Stimulated activated naive CD8-positive, alpha-beta T cell treated with anti-CD3 and anti-CD28 coated beads, Interleukin-15, Interleukin-2, amounts not matched to agents 100 ng/mL and 50 ng/mL, for 24 hours (primary cell): ENCODE results near the gene DCAKD.

Source experiments
- H3K27ac Mint-ChIP-seq: one replicate; pipeline ENCODE4 v1.8.0; 2021; ENCODE audit warnings: mild to moderate bottlenecking, mixed read lengths
- H3K27me3 Mint-ChIP-seq: one replicate; pipeline ENCODE4 v1.8.0; 2021; ENCODE audit warnings: mixed read lengths
- H3K36me3 Mint-ChIP-seq: one replicate; pipeline ENCODE4 v1.8.0; 2021; ENCODE audit warnings: low read depth, mixed read lengths
- H3K4me1 Mint-ChIP-seq: one replicate; pipeline ENCODE4 v1.8.0; 2021; ENCODE audit warnings: low read depth, mixed read lengths
- H3K4me3 Mint-ChIP-seq: one replicate; pipeline ENCODE4 v1.8.0; 2021; ENCODE audit warnings: mild to moderate bottlenecking, mixed read lengths
- H3K9me3 Mint-ChIP-seq: one replicate; pipeline ENCODE4 v1.8.0; 2021; ENCODE audit warnings: mixed read lengths

DCAKD gene

GRCh38 chr17:45009676-45010467, 41.6 kb downstream of the DCAKD start:
- Mint-ChIP-seq H3K9me3 (no peaks in the 10 kb centered on the region), H3K4me3 (no peak overlapping the region), H3K36me3 (no peaks in the 10 kb centered on the region), H3K27me3 (peaks cover 17% of the 10 kb centered on the region), H3K27ac (no peak overlapping the region), H3K4me1 (no peaks in the 10 kb centered on the region)

GRCh38 chr17:45008216-45008615, 43.2 kb downstream of the DCAKD start:
- no peaks in the 10 kb centered on the region for H3K36me3 Mint-ChIP-seq
- no peaks in the 10 kb centered on the region for H3K9me3 Mint-ChIP-seq
- peaks cover 22% of the 10 kb centered on the region for H3K27me3 Mint-ChIP-seq
- H3K27ac Mint-ChIP-seq = no peak overlapping the region
- H3K4me1 Mint-ChIP-seq = no peaks in the 10 kb centered on the region
- no peak overlapping the region for H3K4me3 Mint-ChIP-seq

- no peaks in the 10 kb centered on the region for H3K9me3 Mint-ChIP-seq
- H3K4me3 Mint-ChIP-seq = no peak overlapping the region
- H3K36me3 Mint-ChIP-seq = no peaks in the 10 kb centered on the region
- no peaks in the 10 kb centered on the region for H3K4me1 Mint-ChIP-seq
- H3K27me3 Mint-ChIP-seq = peaks cover 22% of the 10 kb centered on the region
- no peak overlapping the region for H3K27ac Mint-ChIP-seq
These were observed 44.4 kb downstream of the DCAKD start for GRCh38 chr17:45006927-45007461.

- Mint-ChIP-seq H3K27ac (no peak overlapping the region), H3K4me1 (no peaks in the 10 kb centered on the region), H3K27me3 (peaks cover 22% of the 10 kb centered on the region), H3K36me3 (no peaks in the 10 kb centered on the region), H3K9me3 (no peaks in the 10 kb centered on the region), H3K4me3 (no peak overlapping the region)
These were observed 45.7 kb downstream of the DCAKD start for GRCh38 chr17:45005700-45006099.

- no peaks in the 10 kb centered on the region for H3K36me3 Mint-ChIP-seq
- H3K4me3 Mint-ChIP-seq = no peak overlapping the region
- no peak overlapping the region for H3K27ac Mint-ChIP-seq
- H3K4me1 Mint-ChIP-seq = no peaks in the 10 kb centered on the region
- H3K9me3 Mint-ChIP-seq = no peaks in the 10 kb centered on the region
- H3K27me3 Mint-ChIP-seq = peaks cover 18% of the 10 kb centered on the region
These were observed 47.0 kb downstream of the DCAKD start for GRCh38 chr17:45004388-45004787.

GRCh38 chr17:45003877-45004276, 47.6 kb downstream of the DCAKD start:
- H3K27ac Mint-ChIP-seq = no peak overlapping the region
- peaks cover 18% of the 10 kb centered on the region for H3K27me3 Mint-ChIP-seq
- H3K36me3 Mint-ChIP-seq = no peaks in the 10 kb centered on the region
- H3K4me1 Mint-ChIP-seq = no peaks in the 10 kb centered on the region
- H3K9me3 Mint-ChIP-seq = no peaks in the 10 kb centered on the region
- no peak overlapping the region for H3K4me3 Mint-ChIP-seq

- Mint-ChIP-seq H3K9me3 (no peaks in the 10 kb centered on the region), H3K27ac (no peak overlapping the region), H3K4me3 (no peak overlapping the region), H3K4me1 (no peaks in the 10 kb centered on the region), H3K36me3 (no peaks in the 10 kb centered on the region), H3K27me3 (peaks cover 13% of the 10 kb centered on the region)
These were observed 50.1 kb downstream of the DCAKD start for GRCh38 chr17:45001310-45001709.

- no peaks in the 10 kb centered on the region for H3K36me3 Mint-ChIP-seq
- no peak overlapping the region for H3K27ac Mint-ChIP-seq
- peaks cover 14% of the 10 kb centered on the region for H3K27me3 Mint-ChIP-seq
- H3K9me3 Mint-ChIP-seq = no peaks in the 10 kb centered on the region
- H3K4me1 Mint-ChIP-seq = no peaks in the 10 kb centered on the region
- H3K4me3 Mint-ChIP-seq = no peak overlapping the region
These were observed 52.0 kb downstream of the DCAKD start for GRCh38 chr17:44999433-44999832.

- Mint-ChIP-seq H3K36me3 (no peaks in the 10 kb centered on the region), H3K27me3 (peaks cover 17% of the 10 kb centered on the region), H3K4me3 (no peak overlapping the region), H3K27ac (no peak overlapping the region), H3K4me1 (no peaks in the 10 kb centered on the region), H3K9me3 (no peaks in the 10 kb centered on the region)
These were observed 52.8 kb downstream of the DCAKD start for GRCh38 chr17:44998646-44999045.

GRCh38 chr17:44997733-44998520, 53.5 kb downstream of the DCAKD start:
- Mint-ChIP-seq H3K36me3 (no peaks in the 10 kb centered on the region), H3K27ac (no peak overlapping the region), H3K9me3 (no peaks in the 10 kb centered on the region), H3K4me1 (no peaks in the 10 kb centered on the region), H3K4me3 (no peak overlapping the region), H3K27me3 (peaks cover 17% of the 10 kb centered on the region)

- Mint-ChIP-seq H3K4me1 (no peaks in the 10 kb centered on the region), H3K36me3 (no peaks in the 10 kb centered on the region), H3K27ac (no peak overlapping the region), H3K27me3 (peaks cover 17% of the 10 kb centered on the region), H3K9me3 (no peaks in the 10 kb centered on the region), H3K4me3 (no peak overlapping the region)
These were observed 55.1 kb downstream of the DCAKD start for GRCh38 chr17:44996304-44996703.

GRCh38 chr17:44995436-44996001, 55.9 kb downstream of the DCAKD start:
- no peaks in the 10 kb centered on the region for H3K36me3 Mint-ChIP-seq
- no peaks in the 10 kb centered on the region for H3K9me3 Mint-ChIP-seq
- no peaks in the 10 kb centered on the region for H3K4me1 Mint-ChIP-seq
- H3K27ac Mint-ChIP-seq = no peak overlapping the region
- peaks cover 18% of the 10 kb centered on the region for H3K27me3 Mint-ChIP-seq
- no peak overlapping the region for H3K4me3 Mint-ChIP-seq

GRCh38 chr17:44992242-44992939, 59.0 kb downstream of the DCAKD start:
- Mint-ChIP-seq H3K36me3 (no peaks in the 10 kb centered on the region), H3K4me1 (peaks cover 8% of the 10 kb centered on the region), H3K27ac (no peak overlapping the region), H3K9me3 (no peaks in the 10 kb centered on the region), H3K27me3 (peaks cover 38% of the 10 kb centered on the region), H3K4me3 (no peak overlapping the region)

GRCh38 chr17:44990994-44991393, 60.4 kb downstream of the DCAKD start:
- Mint-ChIP-seq H3K4me1 (peaks cover 12% of the 10 kb centered on the region), H3K36me3 (no peaks in the 10 kb centered on the region), H3K27me3 (peaks cover 44% of the 10 kb centered on the region), H3K4me3 (no peak overlapping the region), H3K9me3 (no peaks in the 10 kb centered on the region), H3K27ac (no peak overlapping the region)
